Measurements from ENCODE around the gene AAGAB.
"Not testable (repeated sequence)": the region's sequence is repeated elsewhere in the genome, so short reads cannot be mapped to it uniquely, and the experiment has no call there.

The AAGAB gene

DNA sequence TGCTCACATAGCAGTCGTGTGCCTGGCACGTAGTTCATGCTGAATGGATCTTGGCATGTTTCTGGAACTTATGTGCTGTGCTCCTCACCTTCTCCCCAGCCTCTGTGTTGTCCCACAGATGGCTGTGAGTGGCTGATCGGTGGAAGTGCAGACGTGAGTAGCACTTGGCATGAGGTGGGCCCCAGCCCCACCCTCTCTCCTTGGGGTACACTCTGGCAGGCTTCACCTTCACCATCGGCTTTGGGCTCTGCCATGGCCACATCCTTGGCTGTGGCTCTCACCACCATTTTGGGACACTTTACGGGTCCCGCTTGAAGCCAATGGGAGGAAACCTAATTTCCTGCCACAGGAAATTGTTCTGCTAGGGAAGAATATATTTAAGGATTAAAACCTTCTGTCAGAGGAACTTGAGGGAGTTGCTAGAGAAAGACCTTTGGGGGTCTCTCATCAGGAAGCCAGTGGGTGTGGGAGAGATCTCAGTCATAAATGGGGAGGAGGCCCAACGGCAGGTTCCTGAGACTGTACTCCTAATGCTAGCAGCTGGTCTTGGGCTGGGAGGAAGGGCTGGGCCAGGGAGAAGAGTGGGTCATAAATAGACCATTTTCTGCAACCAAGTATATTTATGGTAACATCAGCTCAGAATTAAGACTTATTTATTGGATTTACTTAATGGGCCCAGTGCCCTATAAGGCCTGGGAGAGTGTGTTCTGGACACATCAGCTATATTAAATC, 96.8 kb downstream of the AAGAB start:
- TF ChIP-seq, protein P1, sequence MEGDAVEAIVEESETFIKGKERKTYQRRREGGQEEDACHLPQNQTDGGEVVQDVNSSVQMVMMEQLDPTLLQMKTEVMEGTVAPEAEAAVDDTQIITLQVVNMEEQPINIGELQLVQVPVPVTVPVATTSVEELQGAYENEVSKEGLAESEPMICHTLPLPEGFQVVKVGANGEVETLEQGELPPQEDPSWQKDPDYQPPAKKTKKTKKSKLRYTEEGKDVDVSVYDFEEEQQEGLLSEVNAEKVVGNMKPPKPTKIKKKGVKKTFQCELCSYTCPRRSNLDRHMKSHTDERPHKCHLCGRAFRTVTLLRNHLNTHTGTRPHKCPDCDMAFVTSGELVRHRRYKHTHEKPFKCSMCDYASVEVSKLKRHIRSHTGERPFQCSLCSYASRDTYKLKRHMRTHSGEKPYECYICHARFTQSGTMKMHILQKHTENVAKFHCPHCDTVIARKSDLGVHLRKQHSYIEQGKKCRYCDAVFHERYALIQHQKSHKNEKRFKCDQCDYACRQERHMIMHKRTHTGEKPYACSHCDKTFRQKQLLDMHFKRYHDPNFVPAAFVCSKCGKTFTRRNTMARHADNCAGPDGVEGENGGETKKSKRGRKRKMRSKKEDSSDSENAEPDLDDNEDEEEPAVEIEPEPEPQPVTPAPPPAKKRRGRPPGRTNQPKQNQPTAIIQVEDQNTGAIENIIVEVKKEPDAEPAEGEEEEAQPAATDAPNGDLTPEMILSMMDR (IDR thresholded peaks at IDR 0.05; ENCODE audit: low read depth, low read length), result no peak
- TF ChIP-seq MYC (IDR thresholded peaks at IDR 0.05; ENCODE audit: low read depth, low read length), result peak; percentile 29; the same call in 1 of the 2 replicates
- no peak overlapping the region for H3K4me3 ChIP-seq (ENCODE audit: low read depth, low read length)
- DNase-seq (ENCODE audit: low read depth), result peak; percentile 71

DNA sequence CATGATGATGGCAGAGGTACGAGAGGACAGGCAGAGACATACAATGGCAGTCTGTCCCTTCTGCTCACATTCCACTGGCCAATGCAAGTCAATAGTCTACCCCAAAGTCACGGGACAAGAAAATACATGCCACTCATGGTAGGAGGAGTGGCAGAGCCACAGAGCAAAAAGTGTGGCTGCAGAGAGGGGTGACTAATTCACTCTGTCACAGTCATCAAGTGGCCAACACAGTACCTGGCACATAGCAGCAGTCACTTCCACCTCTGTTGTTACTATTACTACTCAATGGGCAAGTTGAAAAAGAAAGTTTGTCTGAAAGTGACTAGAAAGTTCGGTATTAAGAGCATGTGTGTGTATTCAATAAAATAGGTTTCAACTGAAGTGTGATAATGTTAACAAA, 97.6 kb downstream of the AAGAB start:
- no peak overlapping the region for H3K4me3 ChIP-seq (ENCODE audit: low read depth, low read length)
- TF ChIP-seq, protein P2, sequence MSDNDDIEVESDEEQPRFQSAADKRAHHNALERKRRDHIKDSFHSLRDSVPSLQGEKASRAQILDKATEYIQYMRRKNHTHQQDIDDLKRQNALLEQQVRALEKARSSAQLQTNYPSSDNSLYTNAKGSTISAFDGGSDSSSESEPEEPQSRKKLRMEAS (IDR thresholded peaks at IDR 0.05; ENCODE audit: low read depth, low read length), result no peak
- DNase-seq (ENCODE audit: low read depth), result no peak

DNA sequence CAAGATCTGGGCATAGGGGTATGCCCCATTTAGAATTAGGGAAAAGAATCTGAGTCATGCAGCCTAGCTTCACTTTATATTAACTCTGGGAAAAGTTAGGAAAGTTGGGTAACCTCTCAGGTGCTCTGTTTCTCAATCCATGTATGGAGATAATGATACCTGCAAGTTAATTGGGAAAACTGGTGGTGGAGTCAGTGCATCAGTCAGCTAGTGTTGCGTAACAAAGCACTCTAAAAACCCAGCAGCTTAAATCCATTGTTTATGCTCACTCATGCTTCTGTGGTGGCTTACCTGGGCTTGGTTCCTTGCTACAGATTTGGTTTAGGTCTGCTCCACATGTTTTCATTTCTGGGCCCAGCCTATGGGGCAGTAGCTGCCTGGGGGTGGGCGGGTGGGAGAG, 98.0 kb downstream of the AAGAB start:
- H3K4me3 ChIP-seq (ENCODE audit: low read depth, low read length), result no peak overlapping the region
- DNase-seq (ENCODE audit: low read depth), result no peak
- TF ChIP-seq, protein P1 (IDR thresholded peaks at IDR 0.05; ENCODE audit: low read depth, low read length), result no peak
- TF ChIP-seq MYC (IDR thresholded peaks at IDR 0.05; ENCODE audit: low read depth, low read length), result no peak
- TF ChIP-seq POLR2A (IDR thresholded peaks at IDR 0.05; ENCODE audit: extremely low read depth, insufficient read length), result no peak
- TF ChIP-seq, protein P2 (IDR thresholded peaks at IDR 0.05; ENCODE audit: low read depth, low read length), result no peak

DNA sequence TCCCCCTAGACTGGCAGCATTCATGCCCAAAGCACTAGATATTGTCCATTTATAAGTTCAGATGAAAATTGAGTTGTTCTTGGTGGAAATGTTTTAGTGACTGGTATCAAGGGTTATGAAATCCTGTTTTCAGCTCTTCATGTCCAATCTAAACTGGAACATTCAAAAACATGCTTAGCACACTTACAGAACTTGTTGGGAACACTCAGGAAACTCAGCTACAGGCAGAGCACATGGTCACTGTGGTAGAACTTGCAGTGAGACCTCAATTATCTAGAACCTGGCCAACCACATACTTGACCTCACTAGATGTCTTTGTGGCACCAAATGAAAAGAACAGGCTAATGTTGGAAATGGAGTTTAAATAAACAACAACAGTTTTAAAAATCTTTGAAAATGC, 100.2 kb downstream of the AAGAB start:
- no peak overlapping the region for H3K4me3 ChIP-seq (ENCODE audit: low read depth, low read length)
- TF ChIP-seq, protein P1 (IDR thresholded peaks at IDR 0.05; ENCODE audit: low read depth, low read length), result no peak
- TF ChIP-seq MYC (IDR thresholded peaks at IDR 0.05; ENCODE audit: low read depth, low read length), result no peak
- TF ChIP-seq, protein P2 (IDR thresholded peaks at IDR 0.05; ENCODE audit: low read depth, low read length), result peak; percentile 70
- no peak for TF ChIP-seq POLR2A (IDR thresholded peaks at IDR 0.05; ENCODE audit: extremely low read depth, insufficient read length)
- no peak for DNase-seq (ENCODE audit: low read depth)

DNA sequence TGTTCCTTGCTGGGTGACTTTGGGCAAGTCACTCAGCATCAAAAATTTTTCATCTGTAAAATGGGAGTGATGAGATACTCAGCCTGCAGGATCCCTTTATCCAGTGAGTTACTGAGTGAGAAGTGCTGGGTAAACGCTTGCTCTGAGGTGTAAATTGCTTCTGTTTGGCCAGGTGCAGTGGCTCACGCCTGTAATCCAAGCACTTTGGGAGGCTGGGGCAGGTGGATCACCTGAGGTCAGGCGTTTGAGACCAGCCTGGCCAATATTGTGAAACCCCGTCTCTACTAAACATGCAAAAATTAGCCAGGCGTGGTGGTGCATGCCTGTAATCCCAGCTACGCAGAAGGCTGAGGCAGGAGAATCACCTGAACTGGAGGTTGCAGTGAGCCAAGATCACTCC, 101.4 kb downstream of the AAGAB start:
- not testable (repeated sequence) for DNase-seq (ENCODE audit: low read depth); H3K4me3 ChIP-seq (ENCODE audit: low read depth, low read length)

DNA sequence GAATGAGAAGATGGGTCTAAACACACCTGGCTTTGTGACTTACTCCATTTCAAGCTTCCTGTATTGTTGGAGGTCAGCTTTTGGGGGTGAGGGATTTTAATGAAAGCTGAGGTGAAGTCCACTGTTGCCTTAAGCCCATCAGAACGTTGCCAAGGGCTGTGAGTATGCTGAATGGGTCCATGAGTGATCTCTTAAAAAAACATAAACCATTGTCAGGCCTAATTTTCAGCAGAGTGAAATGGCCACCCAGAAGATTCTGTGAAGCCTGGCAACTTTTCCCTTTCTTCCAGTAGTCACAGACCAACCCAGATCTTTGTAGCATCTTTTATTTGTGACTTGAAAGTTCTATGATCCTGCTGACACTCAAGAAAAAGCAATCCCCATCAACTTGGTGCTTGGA, 102.0 kb downstream of the AAGAB start:
- DNase-seq (ENCODE audit: low read depth), result no peak
- TF ChIP-seq, protein P2 (IDR thresholded peaks at IDR 0.05; ENCODE audit: low read depth, low read length), result no peak
- TF ChIP-seq MYC (IDR thresholded peaks at IDR 0.05; ENCODE audit: low read depth, low read length) (no peak), POLR2A (IDR thresholded peaks at IDR 0.05; ENCODE audit: extremely low read depth, insufficient read length) (no peak)
- TF ChIP-seq, protein P1 (IDR thresholded peaks at IDR 0.05; ENCODE audit: low read depth, low read length), result no peak
- H3K4me3 ChIP-seq (ENCODE audit: low read depth, low read length), result no peak overlapping the region
